ENCODE data around the gene RGS7. TPM values are rescaled to one million over a fixed set of nuclear protein-coding genes. Genes with fewer than 3 reads are reported as not detected.

RGS7 gene
- total and polyA plus RNA-seq, 2 experiments from 2014 or later = 0.32 to 1.7 TPM

- peak overlapping the region; percentile 66 for H3K4me3 ChIP-seq
- no peaks in the 10 kb centered on the region for H3K79me2 ChIP-seq (ENCODE audit: insufficient read depth)
- no peaks in the 10 kb centered on the region for H3K9me3 ChIP-seq (ENCODE audit: low read depth)
- no peaks in the 10 kb centered on the region for H3K4me1 ChIP-seq (ENCODE audit: insufficient read depth)
- peaks cover 45% of the 10 kb centered on the region for H3K27me3 ChIP-seq (replicated peaks; ENCODE audit: insufficient read depth)
- H2AFZ ChIP-seq = peak overlapping the region; percentile 69
- peak; percentile 19 for DNase-seq
- H3K9me2 ChIP-seq (ENCODE audit: insufficient read depth) = no peaks in the 10 kb centered on the region
- WGBS, 2 experiments (ENCODE audit: low coverage in 1 of 2, low lambda C conversion rate in 2 of 2, missing lambda C conversion rate in 2 of 2) = 13 to 16% methylated on average over 32 to 33 of the region's 33 CpGs
- H3K27ac ChIP-seq = no peak overlapping the region
- H3K36me3 ChIP-seq (ENCODE audit: low read depth) = no peaks in the 10 kb centered on the region
- H3F3A ChIP-seq (ENCODE audit: insufficient read depth) = no peaks in the 10 kb centered on the region
- in situ Hi-C loops (cut with MboI) = no loop called here
- peak overlapping the region; percentile 81 for H3K4me2 ChIP-seq (ENCODE audit: unreplicated experiment)
- H4K20me1 ChIP-seq (ENCODE audit: insufficient read depth) = no peaks in the 10 kb centered on the region
- TF ChIP-seq EZH2phosphoT487 (IDR thresholded peaks at IDR 0.05; ENCODE audit: insufficient read depth, low read depth) (no peak), EZH2 (IDR thresholded peaks at IDR 0.05; ENCODE audit: insufficient read depth, poor library complexity, severe bottlenecking) (no peak)
- H3K9ac ChIP-seq = no peak overlapping the region
Observed at GRCh38 chr1:241357366-241358340, 648 bp upstream of the RGS7 start.

GRCh38 chr1:241356187-241356518 is 852 bp downstream of the RGS7 start:
- Histone ChIP-seq H3K4me3 (peak overlapping the region; percentile 66; the same call in 1 of the 2 replicates), H3K27me3 (replicated peaks; ENCODE audit: insufficient read depth) (peaks cover 45% of the 10 kb centered on the region), H3K9me3 (ENCODE audit: low read depth) (no peaks in the 10 kb centered on the region), H3K27ac (no peak overlapping the region), H3K4me2 (ENCODE audit: unreplicated experiment) (no peak overlapping the region), H2AFZ (no peak overlapping the region), H3K79me2 (ENCODE audit: insufficient read depth) (no peaks in the 10 kb centered on the region), H3F3A (ENCODE audit: insufficient read depth) (no peaks in the 10 kb centered on the region), H3K9me2 (ENCODE audit: insufficient read depth) (no peaks in the 10 kb centered on the region), H3K9ac (no peak overlapping the region), H4K20me1 (ENCODE audit: insufficient read depth) (no peaks in the 10 kb centered on the region), H3K36me3 (ENCODE audit: low read depth) (no peaks in the 10 kb centered on the region), H3K4me1 (ENCODE audit: insufficient read depth) (no peaks in the 10 kb centered on the region)
- TF ChIP-seq EZH2 (IDR thresholded peaks at IDR 0.05; ENCODE audit: insufficient read depth, poor library complexity, severe bottlenecking) (no peak), EZH2phosphoT487 (IDR thresholded peaks at IDR 0.05; ENCODE audit: insufficient read depth, low read depth) (no peak)
- in situ Hi-C loops (cut with MboI) = no loop called here
- 15% methylated on average over 13 to 14 of the region's 14 CpGs for WGBS, 2 experiments (ENCODE audit: low coverage in 1 of 2, low lambda C conversion rate in 2 of 2, missing lambda C conversion rate in 2 of 2)
- no peak for DNase-seq

- Histone ChIP-seq H3K27me3 (replicated peaks; ENCODE audit: insufficient read depth) (peaks cover 45% of the 10 kb centered on the region), H3K4me1 (ENCODE audit: insufficient read depth) (no peaks in the 10 kb centered on the region), H3K9me3 (ENCODE audit: low read depth) (no peaks in the 10 kb centered on the region), H3K36me3 (ENCODE audit: low read depth) (no peaks in the 10 kb centered on the region), H3K9me2 (ENCODE audit: insufficient read depth) (no peaks in the 10 kb centered on the region), H3K9ac (no peak overlapping the region), H2AFZ (no peak overlapping the region), H4K20me1 (ENCODE audit: insufficient read depth) (no peaks in the 10 kb centered on the region), H3K79me2 (ENCODE audit: insufficient read depth) (no peaks in the 10 kb centered on the region), H3K4me3 (no peak overlapping the region), H3K4me2 (ENCODE audit: unreplicated experiment) (no peak overlapping the region), H3K27ac (no peak overlapping the region), H3F3A (ENCODE audit: insufficient read depth) (no peaks in the 10 kb centered on the region)
- in situ Hi-C loops (cut with MboI) = no loop called here
- WGBS, 2 experiments (ENCODE audit: low coverage in 1 of 2, low lambda C conversion rate in 2 of 2, missing lambda C conversion rate in 2 of 2) = 77 to 80% methylated on average over 11 of the region's 11 CpGs
- TF ChIP-seq EZH2phosphoT487 (IDR thresholded peaks at IDR 0.05; ENCODE audit: insufficient read depth, low read depth) = no peak
- TF ChIP-seq EZH2 (IDR thresholded peaks at IDR 0.05; ENCODE audit: insufficient read depth, poor library complexity, severe bottlenecking) = no peak
- DNase-seq = no peak
Observed at GRCh38 chr1:241355311-241356010, 1.5 kb downstream of the RGS7 start.

GRCh38 chr1:241352401-241352800 is 4.6 kb downstream of the RGS7 start:
- Histone ChIP-seq H3K27me3 (replicated peaks; ENCODE audit: insufficient read depth) (peaks cover 28% of the 10 kb centered on the region), H3K4me1 (ENCODE audit: insufficient read depth) (no peaks in the 10 kb centered on the region), H3K79me2 (ENCODE audit: insufficient read depth) (no peaks in the 10 kb centered on the region), H3F3A (ENCODE audit: insufficient read depth) (no peaks in the 10 kb centered on the region), H3K9me3 (ENCODE audit: low read depth) (no peaks in the 10 kb centered on the region), H2AFZ (no peak overlapping the region), H3K9ac (no peak overlapping the region), H3K4me3 (no peak overlapping the region), H3K36me3 (ENCODE audit: low read depth) (no peaks in the 10 kb centered on the region), H3K9me2 (ENCODE audit: insufficient read depth) (no peaks in the 10 kb centered on the region), H3K4me2 (ENCODE audit: unreplicated experiment) (no peak overlapping the region), H4K20me1 (ENCODE audit: insufficient read depth) (no peaks in the 10 kb centered on the region), H3K27ac (no peak overlapping the region)
- WGBS, 2 experiments (ENCODE audit: low coverage in 1 of 2, low lambda C conversion rate in 2 of 2, missing lambda C conversion rate in 2 of 2) = 51 to 54% methylated on average over 2 of the region's 2 CpGs
- in situ Hi-C loops (cut with MboI) = no loop called here
- no peak for DNase-seq
- no peak for TF ChIP-seq EZH2phosphoT487 (IDR thresholded peaks at IDR 0.05; ENCODE audit: insufficient read depth, low read depth)

All from GM23248 (cell line).